Kidney (tissue), 14 donors: ENCODE results near the gene SH3BP4. TPM values are rescaled to one million over a fixed set of nuclear protein-coding genes. Genes with fewer than 3 reads are reported as not detected.

Experiments used
- DNase-seq, 5 donors: peaks; one replicate each; pipeline ENCODE4 v3.0.0-alpha.2; 2013 to 2020
- FAIRE-seq: peaks from 2 replicates; lab custom pipeline; 2012; peaks lifted over from hg19 to GRCh38; lab: Jason Lieb, UNC
- H3K27ac ChIP-seq, 2 donors: one replicate each; pipeline ENCODE4 v1.7.0; 2013; ENCODE audit warnings: low read depth in 2 of 2, low read length in 2 of 2, inconsistent platforms in 1 of 2
- H3K27me3 ChIP-seq: one replicate; pipeline ENCODE4 v1.7.1; 2013; ENCODE audit warnings: low read length, inconsistent platforms; ENCODE audit not compliant: control insufficient read depth, insufficient read depth
- H3K36me3 ChIP-seq, 3 donors: one replicate each; pipeline versions ENCODE4 v1.7.0 to v1.7.1; 2013; ENCODE audit warnings: low read length in 3 of 3, control low read depth in 1 of 3, inconsistent platforms in 1 of 3; ENCODE audit not compliant: insufficient read depth in 3 of 3, control insufficient read depth in 2 of 3
- H3K4me1 ChIP-seq, 3 donors: one replicate each; pipeline versions ENCODE4 v1.7.0 to v1.7.1; 2013; ENCODE audit warnings: low read length in 3 of 3, inconsistent platforms in 1 of 3, low read depth in 1 of 3; ENCODE audit not compliant: control insufficient read depth in 2 of 3, insufficient read depth in 2 of 3
- H3K4me3 ChIP-seq, 3 donors: one replicate each; pipeline versions ENCODE4 v1.7.0 to v1.8.1; 2013; ENCODE audit warnings: low read length in 3 of 3, control low read depth in 1 of 3, inconsistent platforms in 1 of 3
- H3K9ac ChIP-seq, 3 donors: one replicate each; pipeline versions ENCODE4 v1.7.0 to v1.7.1; 2013; ENCODE audit warnings: low read length in 3 of 3, control low read depth in 1 of 3, inconsistent platforms in 1 of 3
- H3K9me3 ChIP-seq, 3 donors: one replicate each; pipeline versions ENCODE4 v1.7.0 to v1.7.1; 2013; ENCODE audit warnings: low read length in 3 of 3, control low read depth in 1 of 3, inconsistent platforms in 1 of 3; ENCODE audit not compliant: control insufficient read depth in 2 of 3, insufficient read depth in 1 of 3
- CTCF ChIP-seq: IDR thresholded peaks from 3 replicates; pipeline ENCODE4 v1.5.1; 2012; ENCODE audit warnings: mild to moderate bottlenecking, moderate library complexity, borderline replicate concordance; ENCODE audit not compliant: insufficient read depth; ENCODE audit errors: extremely low read depth
- intact Hi-C: fragments of 100-400 bp; cut with DNase I; formaldehyde crosslinking; loops from one replicate; pipeline ENCODE4 v1.11.1; 2022
- polyA plus RNA-seq: library from polyadenylated mRNA; stranded (reverse); fragments of 350-450 nt; fragmentation: Illumina TruSeq; extraction: RNeasy Lipid Tissue Mini Kit (QIAGEN cat#74804); gene quantifications from one replicate; pipeline ENCODE4 v1.2.3, GENCODE V29; 2014; ENCODE audit warnings: low read depth, low replicate concordance; ENCODE audit not compliant: insufficient read depth
- total RNA-seq: library from RNA; stranded (reverse); fragmentation: NEBNext Ultra II Directional; extraction: Animal tissue kit (Norgen Biotek cat#: 25700); gene quantifications from one replicate; pipeline ENCODE4 v1.2.1, GENCODE V29; 2021
- donor health status: control.
- donor health status: control.
- donor health status: control.
- donor health status: control.
- donor health status: control.
- donor health status: DM: yes; HTN: yes; CAD: no.
- donor health status: Normal renal cell carcinoma (clear cell type).

SH3BP4 gene
- total and polyA plus RNA-seq, 2 donors from 2014 or later = 20.0 to 52.9 TPM

GRCh38 chr2:234969306-234970098 is 17.7 kb downstream of the SH3BP4 start:
- FAIRE-seq (no peak), DNase-seq (peak in 2 of 5 donors; percentile 20 to 30)
- no peaks in the 10 kb centered on the region for H3K9me3 ChIP-seq
- H3K27me3 ChIP-seq = no peaks in the 10 kb centered on the region
- H3K4me1 ChIP-seq = peaks cover 2 to 15% (median 4%) of the 10 kb centered on the region in 3 donors
- H3K9ac ChIP-seq = no peak overlapping the region
- no peak overlapping the region for H3K27ac ChIP-seq
- H3K4me3 ChIP-seq = no peak overlapping the region
- H3K36me3 ChIP-seq = peaks cover 0 to 3% (median 2%) of the 10 kb centered on the region in 3 donors
- intact Hi-C loops = no loop called here
- TF ChIP-seq CTCF = no peak

GRCh38 chr2:234970099-234970440 is 18.3 kb downstream of the SH3BP4 start:
- Histone ChIP-seq H3K4me1 (peaks cover 2 to 18% (median 4%) of the 10 kb centered on the region in 3 donors), H3K27ac (no peak overlapping the region), H3K36me3 (peaks cover 0 to 3% (median 2%) of the 10 kb centered on the region in 3 donors), H3K4me3 (no peak overlapping the region), H3K27me3 (no peaks in the 10 kb centered on the region), H3K9me3 (no peaks in the 10 kb centered on the region), H3K9ac (no peak overlapping the region)
- intact Hi-C loops = no loop called here
- DNase-seq (peak in 1 of 5 donors; percentile 11), FAIRE-seq (no peak)
- TF ChIP-seq CTCF = no peak

GRCh38 chr2:234970477-234970882 is 18.7 kb downstream of the SH3BP4 start:
- DNase-seq (peak in 1 of 5 donors; percentile 35), FAIRE-seq (no peak)
- H3K9ac ChIP-seq = no peak overlapping the region
- no peak for TF ChIP-seq CTCF
- H3K36me3 ChIP-seq = peaks cover 0 to 3% (median 2%) of the 10 kb centered on the region in 3 donors
- no peak overlapping the region for H3K4me3 ChIP-seq
- H3K27me3 ChIP-seq = no peaks in the 10 kb centered on the region
- no peak overlapping the region for H3K27ac ChIP-seq
- no peaks in the 10 kb centered on the region for H3K9me3 ChIP-seq
- peaks cover 2 to 20% (median 4%) of the 10 kb centered on the region in 3 donors for H3K4me1 ChIP-seq
- intact Hi-C loops = no loop called here
